HepG2 (cell line): ENCODE results near the gene TACC3. TPM values are rescaled to one million over a fixed set of nuclear protein-coding genes. Genes with fewer than 3 reads are reported as not detected.

Experiments used
- BORCS8-MEF2B ChIP-seq: sonication (generic); formaldehyde crosslinking; IDR thresholded peaks from 2 replicates; pipeline ENCODE4 v1.8.0; 2022; ENCODE audit warnings: mild to moderate bottlenecking, missing genetic modification reagents
- CAMTA2 ChIP-seq: sonication (generic); formaldehyde crosslinking; IDR thresholded peaks from 2 replicates; pipeline ENCODE4 v1.4.0; 2020; ENCODE audit warnings: mild to moderate bottlenecking, missing genetic modification reagents, borderline replicate concordance
- EHMT2 ChIP-seq: fragments of 200-600 bp; sonication (generic); IDR thresholded peaks from 2 replicates; pipeline ENCODE4 v1.7.0; 2017; ENCODE audit warnings: antibody characterized with exemption, low read depth, low read length, borderline replicate concordance
- FLYWCH1 ChIP-seq: sonication (generic); formaldehyde crosslinking; IDR thresholded peaks from 2 replicates; pipeline ENCODE4 v1.8.1; 2023; ENCODE audit warnings: mild to moderate bottlenecking, missing genetic modification reagents
- FOXP1 ChIP-seq, 2 experiments: fragments of 450-650 bp in 1 of 2; IDR thresholded peaks; 2 replicates each; pipeline ENCODE4 v1.6.1; 2017 to 2018; ENCODE audit warnings: antibody characterized with exemption in 1 of 2
- JDP2 ChIP-seq: sonication (generic); formaldehyde crosslinking; IDR thresholded peaks from 2 replicates; pipeline ENCODE4 v1.8.1; 2022; ENCODE audit warnings: missing genetic modification reagents, borderline replicate concordance
- KDM6A ChIP-seq: IDR thresholded peaks from 2 replicates; pipeline ENCODE4 v1.6.1; 2016; ENCODE audit warnings: low read depth
- MED1 ChIP-seq: sonication (generic); formaldehyde crosslinking; IDR thresholded peaks from 2 replicates; pipeline ENCODE4 v1.4.0; 2020; ENCODE audit warnings: missing genetic modification reagents
- NR2F6 ChIP-seq, 2 experiments: IDR thresholded peaks; 2 replicates each; pipeline ENCODE4 v1.6.1; 2016; ENCODE audit warnings: antibody characterized with exemption in 1 of 2, mild to moderate bottlenecking in 1 of 2
- POLR2A ChIP-seq, 2 experiments: IDR thresholded peaks; 2 replicates each; pipeline ENCODE4 v1.6.1; 2011; ENCODE audit warnings: low read depth in 2 of 2, low read length in 2 of 2, mild to moderate bottlenecking in 1 of 2, moderate library complexity in 1 of 2; ENCODE audit not compliant: insufficient read depth in 1 of 2
- PRPF4 ChIP-seq: fragments of 200-400 bp; formaldehyde crosslinking; IDR thresholded peaks from 2 replicates; pipeline ENCODE4 v1.6.1; 2016; ENCODE audit warnings: low read length, low read depth; ENCODE audit not compliant: poor library complexity, severe bottlenecking
- SMAD1 ChIP-seq: sonication (generic); formaldehyde crosslinking; IDR thresholded peaks from 2 replicates; pipeline ENCODE4 v1.4.0; 2020; ENCODE audit warnings: missing genetic modification reagents, low read depth, mild to moderate bottlenecking, borderline replicate concordance
- U2AF2 ChIP-seq: fragments of 200-400 bp; formaldehyde crosslinking; IDR thresholded peaks from 2 replicates; pipeline ENCODE4 v1.6.1; 2017; ENCODE audit warnings: low read depth, mild to moderate bottlenecking, low read length
- ZNF225 ChIP-seq: sonication (generic); formaldehyde crosslinking; IDR thresholded peaks from 2 replicates; pipeline ENCODE4 v1.4.0; 2020; ENCODE audit warnings: mild to moderate bottlenecking, missing genetic modification reagents
- ZNF569 ChIP-seq: sonication (generic); formaldehyde crosslinking; IDR thresholded peaks from 2 replicates; pipeline ENCODE4 v1.5.0; 2020; ENCODE audit warnings: mild to moderate bottlenecking, missing genetic modification reagents, moderate library complexity, borderline replicate concordance
- ZNF670 ChIP-seq: sonication (generic); formaldehyde crosslinking; IDR thresholded peaks from 2 replicates; pipeline ENCODE4 v1.8.0; 2022; ENCODE audit warnings: mild to moderate bottlenecking, missing genetic modification reagents, borderline replicate concordance
- ZNF792 ChIP-seq: IDR thresholded peaks from 2 replicates; pipeline ENCODE4 v1.6.1; 2016
- polyA plus RNA-seq, 8 experiments: library from polyadenylated mRNA; depleted of rRNA in 3 of 8; stranded (reverse) in 7 of 8; unstranded in 1 of 8; fragments of >200 nt; fragmentation: Illumina TruSeq in 4 of 8; extraction: Trizol in 4 of 8; gene quantifications; 2 replicates each; pipeline versions ENCODE4 v1.2.1 to v1.2.3, GENCODE V29; 2011 to 2016; ENCODE audit warnings: low read depth in 4 of 8, missing spikeins in 1 of 8, mixed read lengths in 1 of 8; ENCODE audit not compliant: insufficient read depth in 1 of 8
- total RNA-seq, 5 experiments: library from RNA; depleted of rRNA; stranded (reverse); fragments of >200 nt; fragmentation: Illumina TruSeq; extraction: Trizol; gene quantifications; 2 replicates each; pipeline ENCODE4 v1.2.3, GENCODE V29; 2016; ENCODE audit warnings: low read depth in 1 of 5
- TF ChIP-seq, protein P1 (sequence below): sonication (generic); formaldehyde crosslinking; IDR thresholded peaks from 2 replicates; pipeline ENCODE4 v1.4.0; 2020; ENCODE audit warnings: missing genetic modification reagents
- TF ChIP-seq, protein P2 (sequence below): sonication (generic); formaldehyde crosslinking; IDR thresholded peaks from 2 replicates; pipeline ENCODE4 v1.5.0; 2020; ENCODE audit warnings: missing genetic modification reagents
- TF ChIP-seq, protein P3 (sequence below): sonication (generic); IDR thresholded peaks from 2 replicates; pipeline ENCODE4 v1.6.1; 2016; ENCODE audit warnings: low read depth, borderline replicate concordance
- TF ChIP-seq, protein P4 (sequence below): sonication (generic); formaldehyde crosslinking; IDR thresholded peaks from 2 replicates; pipeline ENCODE4 v1.4.0; 2020; ENCODE audit warnings: missing genetic modification reagents, borderline replicate concordance

Gene TACC3
- total and polyA plus RNA-seq, 2 of the 13 experiments (the other 11 are each of a cell fraction or from before 2014, with no cell fraction given) = 20.3 to 21.2 TPM

DNA sequence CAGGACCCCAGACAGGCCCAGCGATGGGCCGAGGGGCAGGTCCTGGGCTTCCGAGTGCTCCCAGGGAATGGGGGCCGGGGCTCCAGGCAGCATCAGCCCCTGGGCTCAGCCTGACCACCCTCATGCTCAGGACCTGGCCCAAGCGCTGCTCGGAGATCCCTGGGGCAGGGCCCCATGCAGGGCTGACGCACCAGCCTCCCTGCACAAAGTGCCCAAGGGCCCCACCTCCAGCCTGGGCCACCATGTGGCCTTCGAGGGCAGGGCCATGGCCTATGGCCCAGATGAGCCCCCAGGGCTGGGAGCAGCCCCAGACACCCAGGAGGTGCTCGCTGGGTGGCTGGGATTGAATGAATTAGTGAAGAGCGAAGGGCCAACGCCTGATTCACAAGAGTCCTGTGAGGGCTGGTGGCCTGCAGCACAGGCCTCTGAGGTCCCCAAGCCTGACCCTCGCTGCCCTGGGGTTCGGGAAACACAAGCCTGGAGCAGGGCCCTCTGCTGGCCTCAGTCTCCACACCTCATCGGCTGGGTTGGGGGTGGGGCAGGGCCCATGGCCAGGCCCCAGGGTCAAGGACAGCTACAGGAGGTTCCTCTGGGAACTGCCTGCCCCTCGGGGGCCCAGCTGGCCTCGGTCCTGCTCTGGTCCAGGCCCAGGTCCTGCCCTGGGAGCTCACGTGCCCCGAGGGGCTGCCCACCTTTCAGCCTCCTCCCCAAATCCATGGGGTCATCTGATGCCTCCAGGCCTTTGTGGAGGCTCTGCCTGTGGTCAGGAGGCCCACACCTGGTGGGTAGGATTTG, 58.5 kb downstream of the TACC3 start (continued):
- TF ChIP-seq MED1 (CRISPR knock-in tag) = peak; percentile 94
- no peak for TF ChIP-seq EHMT2
- TF ChIP-seq FLYWCH1 (CRISPR knock-in tag) = no peak
- TF ChIP-seq CAMTA2 (CRISPR knock-in tag) = peak; percentile 53; the same call in 1 of the 2 replicates
- TF ChIP-seq BORCS8-MEF2B (CRISPR knock-in tag) = no peak; the same call in 1 of the 2 replicates
- no peak for TF ChIP-seq U2AF2
- no peak for TF ChIP-seq ZNF569 (CRISPR knock-in tag)
- no peak for TF ChIP-seq FOXP1 (IDR thresholded peaks at IDR 0.05)
- TF ChIP-seq FOXP1 (CRISPR knock-in tag; IDR thresholded peaks at IDR 0.05) = peak; percentile 32
- TF ChIP-seq ZNF225 (CRISPR knock-in tag) = no peak
- TF ChIP-seq, protein P1, sequence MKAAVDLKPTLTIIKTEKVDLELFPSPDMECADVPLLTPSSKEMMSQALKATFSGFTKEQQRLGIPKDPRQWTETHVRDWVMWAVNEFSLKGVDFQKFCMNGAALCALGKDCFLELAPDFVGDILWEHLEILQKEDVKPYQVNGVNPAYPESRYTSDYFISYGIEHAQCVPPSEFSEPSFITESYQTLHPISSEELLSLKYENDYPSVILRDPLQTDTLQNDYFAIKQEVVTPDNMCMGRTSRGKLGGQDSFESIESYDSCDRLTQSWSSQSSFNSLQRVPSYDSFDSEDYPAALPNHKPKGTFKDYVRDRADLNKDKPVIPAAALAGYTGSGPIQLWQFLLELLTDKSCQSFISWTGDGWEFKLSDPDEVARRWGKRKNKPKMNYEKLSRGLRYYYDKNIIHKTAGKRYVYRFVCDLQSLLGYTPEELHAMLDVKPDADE (CRISPR knock-in tag) = no peak
- 0 out of 4 replicates have a peak, but pooled peaks of 1 of the 2 experiments have one; percentile 37 for TF ChIP-seq POLR2A (IDR thresholded peaks at IDR 0.05; ENCODE audit: insufficient read depth in 1 of 2, low read depth in 2 of 2, low read length in 2 of 2)
- TF ChIP-seq PRPF4 = no peak
- TF ChIP-seq ZNF792 (CRISPR knock-in tag) = peak; percentile 81; the same call in 1 of the 2 replicates
- TF ChIP-seq, protein P2, sequence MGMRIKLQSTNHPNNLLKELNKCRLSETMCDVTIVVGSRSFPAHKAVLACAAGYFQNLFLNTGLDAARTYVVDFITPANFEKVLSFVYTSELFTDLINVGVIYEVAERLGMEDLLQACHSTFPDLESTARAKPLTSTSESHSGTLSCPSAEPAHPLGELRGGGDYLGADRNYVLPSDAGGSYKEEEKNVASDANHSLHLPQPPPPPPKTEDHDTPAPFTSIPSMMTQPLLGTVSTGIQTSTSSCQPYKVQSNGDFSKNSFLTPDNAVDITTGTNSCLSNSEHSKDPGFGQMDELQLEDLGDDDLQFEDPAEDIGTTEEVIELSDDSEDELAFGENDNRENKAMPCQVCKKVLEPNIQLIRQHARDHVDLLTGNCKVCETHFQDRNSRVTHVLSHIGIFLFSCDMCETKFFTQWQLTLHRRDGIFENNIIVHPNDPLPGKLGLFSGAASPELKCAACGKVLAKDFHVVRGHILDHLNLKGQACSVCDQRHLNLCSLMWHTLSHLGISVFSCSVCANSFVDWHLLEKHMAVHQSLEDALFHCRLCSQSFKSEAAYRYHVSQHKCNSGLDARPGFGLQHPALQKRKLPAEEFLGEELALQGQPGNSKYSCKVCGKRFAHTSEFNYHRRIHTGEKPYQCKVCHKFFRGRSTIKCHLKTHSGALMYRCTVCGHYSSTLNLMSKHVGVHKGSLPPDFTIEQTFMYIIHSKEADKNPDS = no peak
- TF ChIP-seq, protein P3, sequence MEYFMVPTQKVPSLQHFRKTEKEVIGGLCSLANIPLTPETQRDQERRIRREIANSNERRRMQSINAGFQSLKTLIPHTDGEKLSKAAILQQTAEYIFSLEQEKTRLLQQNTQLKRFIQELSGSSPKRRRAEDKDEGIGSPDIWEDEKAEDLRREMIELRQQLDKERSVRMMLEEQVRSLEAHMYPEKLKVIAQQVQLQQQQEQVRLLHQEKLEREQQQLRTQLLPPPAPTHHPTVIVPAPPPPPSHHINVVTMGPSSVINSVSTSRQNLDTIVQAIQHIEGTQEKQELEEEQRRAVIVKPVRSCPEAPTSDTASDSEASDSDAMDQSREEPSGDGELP = peak; percentile 91; the same call in 1 of the 2 replicates
- no peak for TF ChIP-seq JDP2 (CRISPR knock-in tag)
- no peak for TF ChIP-seq ZNF670
- TF ChIP-seq NR2F6 (IDR thresholded peaks at IDR 0.05) = peak; percentile 99
- peak; percentile 99 for TF ChIP-seq NR2F6 (CRISPR knock-in tag; IDR thresholded peaks at IDR 0.05)
- TF ChIP-seq KDM6A = peak; percentile 81; the same call in 1 of the 2 replicates
- TF ChIP-seq, protein P4, sequence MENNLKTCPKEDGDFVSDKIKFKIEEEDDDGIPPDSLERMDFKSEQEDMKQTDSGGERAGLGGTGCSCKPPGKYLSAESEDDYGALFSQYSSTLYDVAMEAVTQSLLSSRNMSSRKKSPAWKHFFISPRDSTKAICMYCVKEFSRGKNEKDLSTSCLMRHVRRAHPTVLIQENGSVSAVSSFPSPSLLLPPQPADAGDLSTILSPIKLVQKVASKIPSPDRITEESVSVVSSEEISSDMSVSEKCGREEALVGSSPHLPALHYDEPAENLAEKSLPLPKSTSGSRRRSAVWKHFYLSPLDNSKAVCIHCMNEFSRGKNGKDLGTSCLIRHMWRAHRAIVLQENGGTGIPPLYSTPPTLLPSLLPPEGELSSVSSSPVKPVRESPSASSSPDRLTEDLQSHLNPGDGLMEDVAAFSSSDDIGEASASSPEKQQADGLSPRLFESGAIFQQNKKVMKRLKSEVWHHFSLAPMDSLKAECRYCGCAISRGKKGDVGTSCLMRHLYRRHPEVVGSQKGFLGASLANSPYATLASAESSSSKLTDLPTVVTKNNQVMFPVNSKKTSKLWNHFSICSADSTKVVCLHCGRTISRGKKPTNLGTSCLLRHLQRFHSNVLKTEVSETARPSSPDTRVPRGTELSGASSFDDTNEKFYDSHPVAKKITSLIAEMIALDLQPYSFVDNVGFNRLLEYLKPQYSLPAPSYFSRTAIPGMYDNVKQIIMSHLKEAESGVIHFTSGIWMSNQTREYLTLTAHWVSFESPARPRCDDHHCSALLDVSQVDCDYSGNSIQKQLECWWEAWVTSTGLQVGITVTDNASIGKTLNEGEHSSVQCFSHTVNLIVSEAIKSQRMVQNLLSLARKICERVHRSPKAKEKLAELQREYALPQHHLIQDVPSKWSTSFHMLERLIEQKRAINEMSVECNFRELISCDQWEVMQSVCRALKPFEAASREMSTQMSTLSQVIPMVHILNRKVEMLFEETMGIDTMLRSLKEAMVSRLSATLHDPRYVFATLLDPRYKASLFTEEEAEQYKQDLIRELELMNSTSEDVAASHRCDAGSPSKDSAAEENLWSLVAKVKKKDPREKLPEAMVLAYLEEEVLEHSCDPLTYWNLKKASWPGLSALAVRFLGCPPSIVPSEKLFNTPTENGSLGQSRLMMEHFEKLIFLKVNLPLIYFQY (CRISPR knock-in tag) = peak; percentile 97
- TF ChIP-seq SMAD1 (CRISPR knock-in tag) = peak; percentile 89; the same call in 1 of the 2 replicates
